GM12872 (cell line): ENCODE data around the gene PCARE.

Experiments used
- TF ChIP-seq, protein P1 (sequence below): IDR thresholded peaks from 3 replicates; pipeline ENCODE4 v1.5.1; 2011; ENCODE audit warnings: low read depth, mild to moderate bottlenecking, low read length, moderate library complexity; ENCODE audit not compliant: insufficient read depth

PCARE gene

DNA sequence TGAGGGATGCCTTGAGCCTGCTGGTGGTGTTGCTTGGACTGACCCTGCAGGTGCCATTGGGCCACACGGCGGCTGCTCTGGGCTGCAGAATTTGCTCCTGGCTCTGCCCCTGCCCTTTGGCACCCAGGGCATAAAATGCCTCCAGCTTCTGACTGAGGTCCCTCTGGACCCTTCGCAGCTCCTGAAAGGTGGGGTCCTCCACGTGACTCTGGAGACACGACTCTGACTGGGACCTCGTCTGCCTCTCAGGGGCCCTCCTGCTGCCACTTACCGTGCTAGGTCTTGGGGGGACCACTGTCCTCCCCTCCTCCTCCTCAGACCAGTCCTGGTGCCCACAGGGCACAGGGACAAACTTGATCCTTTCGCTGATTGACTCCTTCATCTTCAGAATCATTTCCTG, 2.1 kb downstream of the PCARE start:
- TF ChIP-seq, protein P1, sequence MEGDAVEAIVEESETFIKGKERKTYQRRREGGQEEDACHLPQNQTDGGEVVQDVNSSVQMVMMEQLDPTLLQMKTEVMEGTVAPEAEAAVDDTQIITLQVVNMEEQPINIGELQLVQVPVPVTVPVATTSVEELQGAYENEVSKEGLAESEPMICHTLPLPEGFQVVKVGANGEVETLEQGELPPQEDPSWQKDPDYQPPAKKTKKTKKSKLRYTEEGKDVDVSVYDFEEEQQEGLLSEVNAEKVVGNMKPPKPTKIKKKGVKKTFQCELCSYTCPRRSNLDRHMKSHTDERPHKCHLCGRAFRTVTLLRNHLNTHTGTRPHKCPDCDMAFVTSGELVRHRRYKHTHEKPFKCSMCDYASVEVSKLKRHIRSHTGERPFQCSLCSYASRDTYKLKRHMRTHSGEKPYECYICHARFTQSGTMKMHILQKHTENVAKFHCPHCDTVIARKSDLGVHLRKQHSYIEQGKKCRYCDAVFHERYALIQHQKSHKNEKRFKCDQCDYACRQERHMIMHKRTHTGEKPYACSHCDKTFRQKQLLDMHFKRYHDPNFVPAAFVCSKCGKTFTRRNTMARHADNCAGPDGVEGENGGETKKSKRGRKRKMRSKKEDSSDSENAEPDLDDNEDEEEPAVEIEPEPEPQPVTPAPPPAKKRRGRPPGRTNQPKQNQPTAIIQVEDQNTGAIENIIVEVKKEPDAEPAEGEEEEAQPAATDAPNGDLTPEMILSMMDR: no peak

DNA sequence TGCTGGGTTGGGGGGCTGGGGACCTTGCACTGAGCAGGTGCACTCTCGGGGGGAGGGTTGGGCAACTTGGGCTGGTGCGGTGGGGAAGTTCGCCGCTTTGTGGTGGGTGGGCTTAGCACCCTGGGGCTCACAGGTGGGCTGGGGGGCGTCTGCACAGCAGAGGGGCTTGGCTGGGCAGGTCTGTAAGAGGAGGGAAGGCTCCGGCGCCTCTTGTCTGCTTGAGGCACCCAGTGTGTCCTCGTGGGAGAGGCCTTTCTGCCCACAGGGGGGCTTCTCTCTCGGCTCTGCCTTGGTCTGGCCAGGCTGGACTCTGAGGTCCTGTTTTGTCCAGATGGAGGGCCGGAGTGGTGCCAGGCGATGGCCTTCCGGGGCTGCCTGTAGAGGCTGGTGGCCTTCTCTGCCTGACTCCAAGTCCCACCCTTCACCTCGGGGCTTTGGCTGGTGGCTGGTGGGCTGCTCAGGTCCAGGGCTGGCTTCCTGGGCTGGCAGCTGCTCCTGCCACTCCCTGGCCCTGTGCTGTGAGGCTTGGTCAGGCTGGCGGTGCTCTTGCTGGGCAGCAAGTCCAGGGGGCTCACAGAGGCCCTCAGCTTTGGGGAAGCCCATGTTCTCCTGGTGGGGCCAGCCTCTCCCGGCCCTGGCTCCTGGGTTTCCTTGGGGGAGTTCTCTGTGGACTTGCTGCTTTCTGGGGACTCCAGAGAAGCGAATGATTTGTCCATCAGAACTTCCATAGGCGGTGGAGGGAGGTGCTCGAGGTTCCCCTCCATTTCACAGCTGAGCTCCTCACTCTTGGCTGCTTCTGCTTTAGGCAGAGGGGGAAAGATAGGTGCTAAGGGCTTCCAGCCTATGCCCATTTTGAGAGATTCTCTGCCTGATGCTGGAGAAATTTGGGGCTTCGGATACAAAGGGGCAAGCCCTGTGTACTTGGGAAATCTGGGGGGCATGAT, 3.0 kb downstream of the PCARE start:
- TF ChIP-seq, protein P1: no peak

DNA sequence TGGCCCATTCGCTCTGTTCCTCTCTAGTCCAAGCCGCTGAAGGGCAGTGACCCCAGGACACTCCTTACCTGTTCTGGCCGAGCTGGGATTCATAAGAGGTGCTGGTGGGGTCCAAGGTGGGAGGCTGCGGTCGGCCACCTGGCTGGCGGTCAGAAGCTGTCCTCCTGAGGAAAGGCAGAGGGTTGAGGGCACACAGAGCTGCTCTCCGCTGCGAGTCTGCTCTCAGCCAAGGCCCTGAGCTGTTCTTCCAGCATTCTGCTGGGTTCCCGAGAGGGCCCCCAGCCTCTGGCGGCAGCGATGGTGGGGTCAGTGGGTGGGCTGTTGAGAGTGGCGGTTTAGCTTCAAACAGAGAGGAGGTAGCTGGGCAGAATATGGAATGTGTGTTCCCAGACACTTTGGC, 3.8 kb downstream of the PCARE start:
- TF ChIP-seq, protein P1: no peak

DNA sequence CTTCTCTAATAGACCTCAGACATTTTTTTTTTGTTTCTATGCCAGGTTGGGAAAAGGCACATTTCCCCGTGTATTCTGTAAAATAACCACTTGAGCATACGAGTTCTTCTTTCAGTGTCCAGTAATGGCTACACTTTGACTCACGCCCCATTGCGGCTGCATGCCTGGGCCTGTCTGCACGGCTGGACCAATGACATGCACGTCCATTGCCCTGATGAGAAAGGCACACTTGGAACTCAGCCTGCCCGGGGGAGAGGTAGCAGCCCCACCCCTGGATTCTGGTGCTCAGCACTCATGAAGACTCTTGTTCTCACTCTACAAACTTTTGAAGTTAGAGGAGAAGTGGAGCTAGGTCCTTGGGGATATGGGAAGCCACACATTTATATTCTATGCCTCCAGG, 5.8 kb downstream of the PCARE start:
- TF ChIP-seq, protein P1: no peak

DNA sequence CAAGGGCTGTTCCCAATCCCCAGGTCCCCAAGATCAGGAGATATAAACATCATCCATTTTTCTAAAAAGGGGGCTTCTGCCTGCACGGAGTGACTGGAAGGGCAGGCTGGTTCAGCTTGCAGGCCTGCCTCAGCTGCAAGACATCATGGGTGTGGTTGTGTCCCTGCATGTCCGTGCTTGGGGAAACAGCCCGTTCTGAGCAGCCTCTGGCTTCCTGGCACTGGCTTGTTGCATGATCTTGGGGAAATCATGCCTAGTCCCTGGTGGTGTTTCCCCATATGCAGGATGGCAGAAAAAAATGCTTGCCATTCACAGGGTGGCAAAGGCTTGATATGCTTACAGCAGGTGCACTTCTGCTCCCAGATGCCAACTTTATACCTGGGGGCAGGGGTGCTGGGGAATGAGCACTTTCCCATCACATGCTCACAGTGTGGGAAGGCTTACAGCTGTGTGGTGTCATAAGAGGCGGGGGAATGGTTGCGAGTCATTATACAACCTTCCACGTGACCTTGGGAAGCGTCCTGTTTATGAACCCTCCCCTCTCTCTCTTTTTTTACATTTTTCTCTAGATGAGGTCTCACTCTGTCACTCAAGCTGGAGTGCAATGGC, 7.2 kb downstream of the PCARE start:
- TF ChIP-seq, protein P1: no peak

DNA sequence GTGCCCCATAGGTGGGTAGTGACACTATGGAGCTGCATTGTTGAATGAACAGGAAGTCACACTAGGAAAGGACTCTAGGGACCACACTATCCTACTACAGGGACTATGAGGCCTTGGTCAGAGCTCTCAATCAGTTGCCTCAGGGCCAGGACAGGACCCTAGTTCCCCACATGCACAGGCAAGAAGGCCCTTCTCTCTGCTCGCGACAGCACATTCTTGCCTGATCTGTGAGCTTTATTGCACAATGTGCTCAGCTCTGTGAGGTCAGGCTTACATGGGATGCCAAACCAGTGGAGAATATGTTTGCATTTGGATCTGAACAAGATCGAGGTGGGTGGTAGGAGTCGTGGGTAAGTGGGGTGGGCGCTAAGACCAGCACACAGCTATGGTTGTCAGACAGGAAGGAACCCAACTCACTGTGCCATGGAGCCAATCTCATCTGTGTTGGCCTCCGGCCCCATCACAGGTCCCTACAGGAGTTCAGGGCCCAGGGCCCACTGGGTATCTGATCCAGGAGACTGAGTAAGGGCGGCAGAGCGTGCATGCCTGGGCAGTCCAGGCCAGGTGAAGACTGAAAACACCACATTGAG, 8.0 kb downstream of the PCARE start:
- TF ChIP-seq, protein P1: no peak

DNA sequence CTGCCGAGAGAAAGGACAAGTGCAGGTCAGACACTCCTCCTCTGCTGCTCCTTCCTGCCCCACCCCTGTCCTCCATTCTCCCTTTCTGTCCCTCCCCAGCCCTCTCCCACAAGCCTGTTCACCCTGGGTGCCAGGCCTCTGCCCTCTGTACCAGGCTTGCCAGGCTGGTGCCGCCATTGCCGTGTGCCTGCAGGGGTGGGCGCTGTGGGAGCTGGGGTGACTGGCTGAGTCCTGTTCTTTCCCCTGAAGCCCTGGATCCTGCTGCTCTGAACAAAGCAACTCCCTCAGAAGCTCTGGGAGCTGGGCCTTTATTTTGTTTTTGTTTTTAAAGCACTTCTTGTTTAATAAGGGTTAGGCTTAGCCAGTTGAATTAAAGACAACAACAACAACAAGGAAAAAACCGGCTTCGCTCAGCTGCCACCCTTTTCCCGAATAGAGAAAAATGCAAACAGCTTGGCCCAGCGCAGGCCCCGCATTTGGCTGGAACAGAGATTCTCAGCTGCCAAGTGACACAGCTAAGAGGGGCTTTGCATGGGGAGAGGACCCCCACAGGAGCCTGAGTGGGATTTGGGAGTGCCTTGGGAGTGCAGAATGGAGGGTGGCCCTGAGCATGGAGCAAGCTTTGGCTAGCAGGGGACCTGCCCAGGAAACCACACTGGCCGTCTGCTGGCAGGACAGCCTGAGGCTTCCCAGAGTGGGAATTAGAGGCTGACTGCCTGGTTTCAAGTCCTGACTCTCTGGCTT, 9.1 kb downstream of the PCARE start:
- TF ChIP-seq, protein P1: no peak
